GM12864 (cell line): ENCODE data around the gene CAPN10.
"Not testable (repeated sequence)": the region's sequence is repeated elsewhere in the genome, so short reads cannot be mapped to it uniquely, and the experiment has no call there.

ENCODE experiments used
- DNase-seq: peaks from one replicate; pipeline ENCODE4 v3.0.0-alpha.2; 2011; ENCODE audit warnings: low read depth
- H3K4me3 ChIP-seq: 2 replicates; pipeline ENCODE4 v1.5.1; 2011; ENCODE audit warnings: mild to moderate bottlenecking, low read depth, low read length, control low read depth
- TF ChIP-seq, protein P1 (sequence below): IDR thresholded peaks from 2 replicates; pipeline ENCODE4 v1.5.1; 2011; ENCODE audit warnings: low read depth, mild to moderate bottlenecking, moderate library complexity, low read length, control low read depth, inconsistent platforms; ENCODE audit errors: missing control alignments

Gene CAPN10

GRCh38 chr2:240559286-240559685, 27.2 kb upstream of the CAPN10 start:
- no peak for DNase-seq
- TF ChIP-seq, protein P1, sequence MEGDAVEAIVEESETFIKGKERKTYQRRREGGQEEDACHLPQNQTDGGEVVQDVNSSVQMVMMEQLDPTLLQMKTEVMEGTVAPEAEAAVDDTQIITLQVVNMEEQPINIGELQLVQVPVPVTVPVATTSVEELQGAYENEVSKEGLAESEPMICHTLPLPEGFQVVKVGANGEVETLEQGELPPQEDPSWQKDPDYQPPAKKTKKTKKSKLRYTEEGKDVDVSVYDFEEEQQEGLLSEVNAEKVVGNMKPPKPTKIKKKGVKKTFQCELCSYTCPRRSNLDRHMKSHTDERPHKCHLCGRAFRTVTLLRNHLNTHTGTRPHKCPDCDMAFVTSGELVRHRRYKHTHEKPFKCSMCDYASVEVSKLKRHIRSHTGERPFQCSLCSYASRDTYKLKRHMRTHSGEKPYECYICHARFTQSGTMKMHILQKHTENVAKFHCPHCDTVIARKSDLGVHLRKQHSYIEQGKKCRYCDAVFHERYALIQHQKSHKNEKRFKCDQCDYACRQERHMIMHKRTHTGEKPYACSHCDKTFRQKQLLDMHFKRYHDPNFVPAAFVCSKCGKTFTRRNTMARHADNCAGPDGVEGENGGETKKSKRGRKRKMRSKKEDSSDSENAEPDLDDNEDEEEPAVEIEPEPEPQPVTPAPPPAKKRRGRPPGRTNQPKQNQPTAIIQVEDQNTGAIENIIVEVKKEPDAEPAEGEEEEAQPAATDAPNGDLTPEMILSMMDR: no peak
- H3K4me3 ChIP-seq: peak overlapping the region; percentile 74

DNA sequence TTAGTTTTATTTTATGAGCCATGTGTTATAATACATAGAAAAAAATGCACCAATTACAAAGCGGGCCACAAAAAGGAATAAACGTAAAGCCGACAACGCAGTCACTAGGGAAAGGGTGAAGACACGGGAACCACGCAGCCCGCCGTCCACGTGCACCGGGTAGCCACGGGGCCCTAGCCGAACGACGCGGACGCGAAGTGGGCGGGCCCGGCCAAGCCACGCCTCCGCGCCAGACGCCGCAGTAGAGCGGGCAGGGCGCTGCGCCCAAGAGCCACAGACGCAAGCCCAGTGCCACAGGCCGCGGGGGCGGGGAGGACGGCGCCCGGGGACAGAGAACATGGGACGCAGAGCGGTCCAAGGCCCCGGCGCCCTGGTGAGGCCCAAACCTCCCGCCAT, 26.5 kb upstream of the CAPN10 start, which contains the start of gene DUSP28:
DUSP28 (plus strand) TSS at position 274 of the 396 bp plus-strand sequence. CDS start 328 bp downstream, outside the sequence.
- DNase-seq: peak; percentile 66
- H3K4me3 ChIP-seq: peak within 1 kb of the TSS; percentile 74
- TF ChIP-seq, protein P1: no peak

- TF ChIP-seq, protein P1: peak; percentile 35
- peak overlapping the region; percentile 74 for H3K4me3 ChIP-seq
- DNase-seq: peak; percentile 86
These were observed 25.8 kb upstream of the CAPN10 start for GRCh38 chr2:240560480-240561324.

DNA sequence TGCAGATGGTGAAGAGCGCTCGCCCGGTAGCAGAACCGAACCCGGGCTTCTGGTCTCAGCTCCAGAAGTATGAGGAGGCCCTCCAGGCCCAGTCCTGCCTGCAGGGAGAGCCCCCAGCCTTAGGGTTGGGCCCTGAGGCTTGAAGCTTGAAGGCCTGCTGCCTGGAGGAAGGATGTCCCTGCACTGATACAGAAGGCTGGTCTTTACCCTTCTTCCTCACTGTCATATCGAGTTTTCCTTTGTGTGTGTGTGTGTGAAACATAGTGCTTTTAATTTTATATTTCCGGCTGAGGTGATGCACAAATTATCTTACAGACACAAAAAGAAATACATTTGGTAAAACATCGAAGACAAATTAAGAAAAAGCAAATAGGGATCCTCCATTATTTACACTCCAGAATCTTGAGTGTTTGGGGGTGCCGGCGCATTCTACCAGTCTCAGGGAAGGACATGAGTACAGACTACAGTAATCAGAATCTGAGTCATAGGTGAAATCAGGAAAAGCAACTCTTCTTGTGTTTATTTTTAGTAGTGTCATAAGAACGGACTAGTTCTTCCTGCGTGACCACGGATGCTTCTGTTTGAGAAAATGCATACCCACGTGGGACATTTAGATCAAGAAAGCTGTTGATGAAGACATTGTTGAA, 25.1 kb upstream of the CAPN10 start:
- no peak for DNase-seq
- TF ChIP-seq, protein P1: no peak

DNA sequence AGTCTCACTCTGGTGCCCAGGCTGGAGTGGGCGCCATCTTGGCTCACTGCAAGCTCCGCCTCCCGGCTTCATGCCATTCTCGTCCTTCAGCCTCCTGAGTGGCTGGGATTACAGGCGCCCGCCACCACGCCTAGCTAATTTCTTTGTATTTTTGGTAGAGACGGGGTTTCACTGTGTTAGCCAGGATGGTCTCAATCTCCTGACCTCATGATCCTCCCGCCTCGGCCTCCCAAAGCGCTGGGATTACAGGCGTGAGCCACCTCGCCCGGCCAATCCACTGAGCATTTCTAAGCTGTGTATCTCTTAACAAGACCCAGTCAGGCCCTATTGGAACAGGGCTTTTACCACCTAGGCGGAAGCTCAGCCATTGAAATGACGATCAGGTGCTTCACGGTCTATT, 23.3 kb upstream of the CAPN10 start:
- H3K4me3 ChIP-seq, DNase-seq: not testable (repeated sequence)

More for the DNA sequence above, 25.1 kb upstream of the CAPN10 start:
- H3K4me3 ChIP-seq: peak overlapping the region; percentile 74

DNA sequence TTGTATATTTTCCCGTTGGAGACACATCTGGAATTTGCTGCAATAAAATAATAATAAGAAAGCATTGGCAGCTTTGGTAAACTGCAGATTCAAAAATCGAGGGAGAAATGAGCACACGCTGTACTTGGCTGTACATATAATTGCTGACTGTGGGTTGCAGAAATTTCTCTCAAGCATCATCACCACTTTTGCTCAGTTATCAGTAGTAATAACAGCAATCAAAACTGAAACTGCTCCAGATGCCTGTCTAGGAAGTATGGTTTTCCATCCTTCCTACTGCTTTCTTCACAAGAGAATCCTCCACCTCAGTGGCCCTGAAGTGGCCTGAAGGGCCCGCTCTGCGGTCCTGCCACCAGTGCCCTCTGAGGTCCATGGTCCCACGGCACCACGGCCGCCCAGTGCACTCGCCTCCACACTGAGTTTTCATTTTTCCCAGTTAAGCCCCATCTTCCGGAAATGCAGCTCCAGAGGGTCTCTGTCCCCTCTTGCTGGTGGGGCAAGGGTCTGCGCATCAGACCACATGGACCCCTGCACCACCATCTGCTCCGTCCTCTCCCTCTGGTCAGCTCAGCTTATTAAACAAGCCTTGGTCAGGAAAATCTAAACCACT, 22.5 kb upstream of the CAPN10 start:
- TF ChIP-seq, protein P1: no peak
- DNase-seq: no peak
- H3K4me3 ChIP-seq: no peak overlapping the region
